GM20000 (cell line): ENCODE results near the gene CNGA3.
A peak's percentile ranks its signal among the peaks of the same experiment; 100 is the strongest.
"Not testable (repeated sequence)": the region's sequence is repeated elsewhere in the genome, so short reads cannot be mapped to it uniquely, and the experiment has no call there.

Experiments
- DNase-seq: peaks from one replicate; pipeline ENCODE4 v3.0.0; 2012; ENCODE audit warnings: low spot score
- TF ChIP-seq, protein P1 (sequence below): IDR thresholded peaks from 2 replicates; pipeline ENCODE4 v1.5.1; 2012; ENCODE audit warnings: mild to moderate bottlenecking, control low read depth; ENCODE audit errors: extremely low read depth, missing control alignments

The CNGA3 gene

GRCh38 chr2:98404556-98405250, 58.4 kb downstream of the CNGA3 start:
- TF ChIP-seq, protein P1, sequence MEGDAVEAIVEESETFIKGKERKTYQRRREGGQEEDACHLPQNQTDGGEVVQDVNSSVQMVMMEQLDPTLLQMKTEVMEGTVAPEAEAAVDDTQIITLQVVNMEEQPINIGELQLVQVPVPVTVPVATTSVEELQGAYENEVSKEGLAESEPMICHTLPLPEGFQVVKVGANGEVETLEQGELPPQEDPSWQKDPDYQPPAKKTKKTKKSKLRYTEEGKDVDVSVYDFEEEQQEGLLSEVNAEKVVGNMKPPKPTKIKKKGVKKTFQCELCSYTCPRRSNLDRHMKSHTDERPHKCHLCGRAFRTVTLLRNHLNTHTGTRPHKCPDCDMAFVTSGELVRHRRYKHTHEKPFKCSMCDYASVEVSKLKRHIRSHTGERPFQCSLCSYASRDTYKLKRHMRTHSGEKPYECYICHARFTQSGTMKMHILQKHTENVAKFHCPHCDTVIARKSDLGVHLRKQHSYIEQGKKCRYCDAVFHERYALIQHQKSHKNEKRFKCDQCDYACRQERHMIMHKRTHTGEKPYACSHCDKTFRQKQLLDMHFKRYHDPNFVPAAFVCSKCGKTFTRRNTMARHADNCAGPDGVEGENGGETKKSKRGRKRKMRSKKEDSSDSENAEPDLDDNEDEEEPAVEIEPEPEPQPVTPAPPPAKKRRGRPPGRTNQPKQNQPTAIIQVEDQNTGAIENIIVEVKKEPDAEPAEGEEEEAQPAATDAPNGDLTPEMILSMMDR = no peak
- DNase-seq = no peak

- TF ChIP-seq, protein P1 = no peak
Measured at GRCh38 chr2:98405301-98405700, 59.0 kb downstream of the CNGA3 start.

GRCh38 chr2:98408155-98408554, 61.9 kb downstream of the CNGA3 start:
- DNase-seq = no peak
- TF ChIP-seq, protein P1 = no peak

More at GRCh38 chr2:98405301-98405700, 59.0 kb downstream of the CNGA3 start:
- no peak for DNase-seq

DNA sequence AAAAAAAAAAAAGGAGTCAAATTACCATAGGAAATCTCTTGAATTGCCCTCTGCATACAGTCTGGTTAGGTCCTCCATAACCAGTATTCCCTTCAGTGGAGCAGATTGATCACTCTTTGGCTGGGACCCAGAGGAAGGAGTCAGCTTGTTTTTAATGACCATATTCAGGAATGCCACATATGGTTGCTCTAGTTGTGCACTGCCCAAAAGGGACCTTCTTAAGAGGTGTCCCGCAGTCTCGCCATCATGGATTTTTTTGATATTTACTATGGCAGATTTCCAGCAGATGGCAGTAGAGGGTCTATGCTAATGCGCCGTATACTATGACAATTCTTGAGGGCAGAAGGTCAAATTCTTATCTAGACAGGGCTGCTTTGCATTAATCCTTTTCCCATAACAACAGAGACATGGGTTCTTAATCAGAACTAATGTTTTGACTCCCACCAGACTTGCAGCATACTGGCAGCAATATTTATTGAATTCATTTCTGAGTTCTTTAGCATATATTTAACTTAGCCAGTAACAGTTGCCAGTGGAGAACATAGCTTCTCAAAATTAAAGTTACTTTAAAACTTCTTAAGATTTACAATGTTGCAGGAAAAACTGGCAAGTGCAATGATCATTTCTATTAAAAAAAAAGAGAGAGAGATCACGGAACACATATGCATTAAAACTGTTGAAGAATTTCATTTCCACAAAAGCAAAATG, 66.6 kb downstream of the CNGA3 start:
- TF ChIP-seq, protein P1 = peak; percentile 45
- DNase-seq = peak; percentile 70

GRCh38 chr2:98414246-98414645, 68.0 kb downstream of the CNGA3 start:
- DNase-seq = not testable (repeated sequence)

DNA sequence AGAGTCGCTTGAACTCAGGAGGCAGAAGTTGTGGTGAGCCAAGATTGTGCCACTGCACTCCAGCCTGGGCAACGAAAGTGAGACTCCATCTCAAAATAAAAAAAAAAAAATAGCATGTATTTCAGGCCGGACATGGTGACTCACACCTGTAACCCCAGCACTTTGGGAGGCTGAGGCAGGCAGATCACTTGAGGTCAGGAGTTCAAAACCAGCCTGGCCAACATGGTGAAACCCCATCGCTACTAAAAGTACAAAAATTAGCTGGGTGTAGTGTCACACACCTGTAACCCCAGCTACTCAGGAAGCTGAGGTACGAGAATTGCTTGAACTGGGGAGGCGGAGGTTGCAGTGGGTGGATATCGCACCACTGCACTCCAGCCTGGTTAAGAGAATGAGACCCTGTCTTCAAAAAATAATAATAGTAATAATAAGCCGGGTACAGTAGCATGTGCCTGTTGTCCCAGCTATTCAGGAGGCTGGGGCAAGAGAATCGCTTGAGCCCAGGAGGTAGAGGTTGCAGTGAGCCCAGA, 69.5 kb downstream of the CNGA3 start:
- not testable (repeated sequence) for DNase-seq

GRCh38 chr2:98416383-98417159, 70.3 kb downstream of the CNGA3 start:
- DNase-seq = no peak
- TF ChIP-seq, protein P1 = no peak

DNA sequence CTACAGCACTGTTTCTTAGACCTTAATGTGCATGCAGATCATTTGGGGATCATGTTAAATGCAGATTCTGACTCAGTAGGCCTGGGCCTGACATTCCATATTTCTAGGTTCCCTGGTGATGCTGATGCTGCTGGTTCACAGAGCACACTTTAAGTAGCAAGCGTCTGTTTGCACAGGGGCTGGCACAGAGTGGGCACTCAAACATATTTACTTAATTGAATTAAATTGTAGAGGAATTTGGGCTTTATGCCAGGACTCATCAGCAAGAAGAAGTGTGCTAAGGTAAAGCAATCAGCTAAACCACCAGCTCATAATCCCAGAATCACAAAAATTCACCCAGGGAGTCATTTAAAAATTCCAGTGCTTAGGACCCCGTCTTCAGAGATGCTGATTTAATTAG, 73.3 kb downstream of the CNGA3 start:
- no peak for DNase-seq
- TF ChIP-seq, protein P1 = no peak
